NB4 (cell line): ENCODE measurements around the gene S100A12.

ENCODE experiments used
- DNase-seq: peaks from one replicate; pipeline ENCODE4 v3.0.0; 2010; ENCODE audit warnings: low read depth
- H3K4me3 ChIP-seq: one replicate; pipeline ENCODE4 v1.5.1; 2011; ENCODE audit warnings: mild to moderate bottlenecking, low read depth, low read length, moderate library complexity
- MYC ChIP-seq: IDR thresholded peaks from 2 replicates; pipeline ENCODE4 v1.6.1; 2011; ENCODE audit warnings: low read depth, low read length
- POLR2A ChIP-seq: IDR thresholded peaks from 2 replicates; pipeline ENCODE4 v1.6.1; 2011; ENCODE audit warnings: mild to moderate bottlenecking; ENCODE audit not compliant: insufficient read length; ENCODE audit errors: extremely low read depth
- TF ChIP-seq, protein P1 (sequence below): IDR thresholded peaks from one replicate; pipeline ENCODE4 v1.5.1; 2012; ENCODE audit warnings: low read depth, low read length
- TF ChIP-seq, protein P2 (sequence below): IDR thresholded peaks from 2 replicates; pipeline ENCODE4 v1.6.1; 2011; ENCODE audit warnings: low read depth, low read length

S100A12 gene

DNA sequence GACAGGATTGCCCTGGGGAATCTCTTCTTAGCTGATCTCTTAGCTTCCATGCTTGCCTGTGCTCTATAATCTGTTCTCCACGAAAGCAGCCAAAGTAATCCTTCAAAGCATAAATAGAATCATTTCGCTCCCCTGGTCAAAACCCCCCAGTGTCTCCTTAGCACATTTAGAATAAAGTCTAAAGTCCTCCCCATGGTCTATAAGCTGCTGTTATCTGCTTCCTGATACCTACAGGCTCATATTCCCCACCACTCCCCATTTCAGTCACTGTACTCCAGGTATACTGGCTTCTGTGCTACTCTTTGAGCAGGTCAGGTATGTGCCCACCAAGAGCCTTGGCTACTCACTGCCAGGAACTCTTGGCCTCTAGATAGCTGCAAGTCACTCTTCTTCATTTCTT, 2.9 kb downstream of the S100A12 start:
- TF ChIP-seq, protein P1, sequence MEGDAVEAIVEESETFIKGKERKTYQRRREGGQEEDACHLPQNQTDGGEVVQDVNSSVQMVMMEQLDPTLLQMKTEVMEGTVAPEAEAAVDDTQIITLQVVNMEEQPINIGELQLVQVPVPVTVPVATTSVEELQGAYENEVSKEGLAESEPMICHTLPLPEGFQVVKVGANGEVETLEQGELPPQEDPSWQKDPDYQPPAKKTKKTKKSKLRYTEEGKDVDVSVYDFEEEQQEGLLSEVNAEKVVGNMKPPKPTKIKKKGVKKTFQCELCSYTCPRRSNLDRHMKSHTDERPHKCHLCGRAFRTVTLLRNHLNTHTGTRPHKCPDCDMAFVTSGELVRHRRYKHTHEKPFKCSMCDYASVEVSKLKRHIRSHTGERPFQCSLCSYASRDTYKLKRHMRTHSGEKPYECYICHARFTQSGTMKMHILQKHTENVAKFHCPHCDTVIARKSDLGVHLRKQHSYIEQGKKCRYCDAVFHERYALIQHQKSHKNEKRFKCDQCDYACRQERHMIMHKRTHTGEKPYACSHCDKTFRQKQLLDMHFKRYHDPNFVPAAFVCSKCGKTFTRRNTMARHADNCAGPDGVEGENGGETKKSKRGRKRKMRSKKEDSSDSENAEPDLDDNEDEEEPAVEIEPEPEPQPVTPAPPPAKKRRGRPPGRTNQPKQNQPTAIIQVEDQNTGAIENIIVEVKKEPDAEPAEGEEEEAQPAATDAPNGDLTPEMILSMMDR, result no peak
- TF ChIP-seq MYC, result no peak
- H3K4me3 ChIP-seq, result no peak overlapping the region
- DNase-seq, result no peak

DNA sequence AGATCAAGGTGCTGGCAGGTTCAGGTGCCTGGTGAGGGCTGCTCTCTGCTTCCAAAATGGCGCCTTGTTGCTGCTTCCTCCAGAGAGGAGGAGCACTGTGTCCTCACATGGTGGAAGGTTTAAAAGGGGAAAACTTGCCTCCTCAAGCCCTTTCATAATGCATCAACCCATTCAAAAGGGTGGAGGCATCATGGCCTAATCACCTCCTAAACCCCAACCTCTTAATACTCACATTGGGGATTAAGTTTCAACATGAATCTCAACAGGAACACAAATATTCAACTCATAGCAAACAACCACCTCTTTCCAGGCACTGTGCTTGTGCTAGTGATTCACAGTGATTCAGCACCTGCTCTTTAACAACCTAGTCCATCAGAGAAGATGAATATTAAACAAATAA, 4.2 kb downstream of the S100A12 start:
- TF ChIP-seq, protein P2, sequence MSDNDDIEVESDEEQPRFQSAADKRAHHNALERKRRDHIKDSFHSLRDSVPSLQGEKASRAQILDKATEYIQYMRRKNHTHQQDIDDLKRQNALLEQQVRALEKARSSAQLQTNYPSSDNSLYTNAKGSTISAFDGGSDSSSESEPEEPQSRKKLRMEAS, result no peak
- TF ChIP-seq MYC, result no peak
- TF ChIP-seq, protein P1, result no peak
- no peak for TF ChIP-seq POLR2A
- no peak overlapping the region for H3K4me3 ChIP-seq

DNA sequence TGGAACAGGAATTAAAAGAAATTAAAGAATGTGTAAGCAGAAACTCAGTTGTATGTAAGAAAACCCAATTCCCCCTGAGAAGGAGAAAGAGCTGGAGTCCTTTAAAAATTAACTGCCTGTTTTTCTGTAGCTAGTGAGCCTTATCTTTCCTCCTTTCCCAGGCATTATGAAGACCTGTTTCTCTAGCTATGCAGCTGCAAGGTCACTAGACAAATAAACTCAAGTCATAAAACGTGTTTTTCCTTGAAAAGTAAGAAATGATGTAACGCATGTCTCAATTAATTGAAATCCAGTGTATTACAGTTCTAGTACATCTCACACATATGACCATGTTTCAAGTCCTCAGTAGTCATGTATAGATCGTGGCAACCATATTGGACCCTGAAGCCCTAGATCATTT, 5.3 kb downstream of the S100A12 start:
- no peak for DNase-seq
- TF ChIP-seq POLR2A (no peak), MYC (no peak)
- TF ChIP-seq, protein P2, result no peak
- TF ChIP-seq, protein P1, result no peak
- no peak overlapping the region for H3K4me3 ChIP-seq

More for the DNA sequence above, 4.2 kb downstream of the S100A12 start:
- DNase-seq, result no peak

DNA sequence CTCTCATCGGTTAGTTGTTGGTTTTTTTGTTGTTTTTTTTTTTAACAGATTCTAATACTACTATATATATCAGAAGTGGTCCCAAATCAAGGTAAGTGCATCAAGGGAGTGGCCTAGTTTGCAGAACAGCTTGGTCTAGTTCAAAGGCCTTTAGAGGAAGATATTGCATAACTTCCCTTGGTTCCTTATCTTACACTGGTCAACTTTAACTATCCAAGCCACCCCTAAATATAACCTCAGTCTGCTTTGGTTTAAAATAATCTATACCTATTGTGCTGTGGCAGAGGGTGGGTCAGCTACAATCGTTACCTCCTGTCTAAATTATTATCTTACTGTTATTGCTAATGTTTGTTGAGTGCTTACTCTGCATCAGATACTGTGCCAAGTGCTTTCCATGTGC, 6.9 kb downstream of the S100A12 start:
- TF ChIP-seq, protein P2, result no peak
- TF ChIP-seq MYC (no peak), POLR2A (no peak)
- TF ChIP-seq, protein P1, result no peak
- no peak overlapping the region for H3K4me3 ChIP-seq
- DNase-seq, result peak; percentile 45

DNA sequence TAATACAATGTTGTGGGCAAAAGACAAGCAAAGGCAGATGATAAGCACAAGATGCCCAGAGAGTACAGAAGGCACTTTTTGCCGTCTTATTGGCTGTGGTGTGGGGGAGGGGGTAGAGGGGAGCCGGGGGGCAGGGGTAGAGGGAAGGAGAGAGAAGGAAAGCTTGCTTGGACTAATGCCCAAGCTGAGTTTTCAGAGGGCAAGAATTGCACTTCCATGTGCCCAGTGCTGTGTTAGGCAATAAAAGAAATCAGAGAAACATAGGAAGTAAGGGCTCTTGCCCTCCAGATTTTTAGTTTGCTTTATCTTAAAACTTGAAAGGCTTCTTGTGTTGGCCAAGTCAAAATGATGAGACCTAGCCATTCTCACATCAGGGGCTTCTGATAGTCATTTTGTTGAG, 8.3 kb downstream of the S100A12 start:
- DNase-seq, result no peak
- TF ChIP-seq, protein P1, result no peak
- TF ChIP-seq, protein P2, result no peak
- no peak for TF ChIP-seq POLR2A
- TF ChIP-seq MYC, result no peak
- no peak overlapping the region for H3K4me3 ChIP-seq

DNA sequence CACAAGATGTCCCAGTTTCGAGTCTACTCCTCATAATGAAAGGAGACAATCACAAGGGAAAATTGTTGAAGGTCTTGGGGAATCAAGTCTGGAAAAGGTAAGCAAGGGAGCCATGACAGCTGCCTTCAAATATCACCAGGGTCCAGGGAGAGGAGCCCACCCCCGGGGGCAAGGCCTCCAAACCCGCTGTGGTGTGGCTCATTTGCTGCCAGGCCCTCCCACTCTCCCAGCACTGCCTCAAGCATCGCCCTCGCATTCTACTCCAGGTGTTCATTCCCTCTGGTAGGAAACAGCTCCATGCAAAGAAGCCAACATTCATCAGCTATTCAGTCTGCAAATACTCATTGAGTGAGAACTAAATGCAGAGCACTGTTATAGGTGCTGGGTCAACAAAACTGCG, 9.2 kb downstream of the S100A12 start:
- TF ChIP-seq MYC (no peak), POLR2A (no peak)
- TF ChIP-seq, protein P1, result no peak
- TF ChIP-seq, protein P2, result no peak
- no peak for DNase-seq
- H3K4me3 ChIP-seq, result no peak overlapping the region
